ENCODE measurements around the gene DNAH14. TPM values are rescaled to one million over a fixed set of nuclear protein-coding genes. Genes with fewer than 3 reads are reported as not detected.
"Not testable (repeated sequence)": the region's sequence is repeated elsewhere in the genome, so short reads cannot be mapped to it uniquely, and the experiment has no call there.

Gene DNAH14
- total RNA-seq, 1 donor from 2014 or later, result 17.0 TPM

DNA sequence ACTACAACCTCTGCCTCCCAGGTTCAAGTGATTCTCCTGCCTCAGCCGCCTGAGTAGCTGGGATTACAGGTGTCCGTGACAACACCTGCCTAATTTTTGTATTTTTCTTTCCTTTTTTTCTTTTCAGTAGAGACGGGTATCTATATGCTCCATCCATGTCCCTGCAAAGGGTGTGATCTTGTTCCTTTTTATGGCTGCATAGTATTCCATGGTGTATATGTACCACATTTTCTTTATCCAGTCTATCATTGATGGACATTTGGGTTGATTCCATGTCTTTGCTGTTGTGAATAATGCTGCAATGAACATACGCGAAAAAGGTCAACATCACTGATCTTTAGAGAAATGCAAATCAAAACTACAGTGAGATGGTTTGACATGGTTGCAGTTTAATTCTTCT, 62.1 kb downstream of the DNAH14 start:
- DNase-seq (ENCODE audit: extremely low read depth, low read depth, low spot score), result not testable (repeated sequence)

DNA sequence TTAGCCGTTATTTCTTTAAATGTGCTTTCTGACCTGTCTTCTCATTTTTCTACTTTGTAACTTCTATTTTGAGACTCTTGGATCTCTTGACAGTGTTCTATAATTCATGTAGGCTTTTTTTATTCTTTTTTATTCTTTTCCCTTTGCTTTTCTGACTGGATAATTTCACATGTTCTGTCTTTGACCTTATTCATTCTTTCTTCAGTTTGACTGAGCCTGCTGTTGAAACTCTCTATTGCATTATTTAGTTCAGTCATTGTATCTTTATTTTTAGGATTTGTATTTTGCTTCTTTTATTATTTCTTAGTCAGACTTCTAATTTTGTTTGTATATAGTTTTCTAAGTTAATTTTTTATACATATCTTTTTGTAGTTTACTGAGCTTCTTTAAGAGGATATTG, 66.1 kb downstream of the DNAH14 start:
- no peak for DNase-seq (ENCODE audit: extremely low read depth, low read depth, low spot score)

DNA sequence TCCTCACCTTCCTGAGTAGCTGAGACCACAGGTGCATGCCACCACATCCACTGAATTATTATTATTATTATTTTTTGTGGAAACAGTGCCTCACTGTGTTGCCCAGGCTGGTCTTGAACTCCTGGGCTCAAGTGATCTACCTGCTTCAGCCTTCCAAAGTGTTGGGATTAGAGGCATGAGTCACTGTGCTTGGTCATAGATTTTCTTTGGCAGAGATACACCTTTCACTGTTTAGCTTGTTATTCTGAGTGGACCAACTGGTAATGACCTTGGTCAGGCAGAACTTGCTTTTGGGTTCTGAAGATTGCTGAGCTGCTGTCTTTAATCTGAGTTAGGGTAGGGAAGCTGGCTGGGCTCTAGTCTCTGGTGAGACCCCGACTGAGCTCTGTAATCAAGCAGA, 66.8 kb downstream of the DNAH14 start:
- no peak for DNase-seq (ENCODE audit: extremely low read depth, low read depth, low spot score)

DNA sequence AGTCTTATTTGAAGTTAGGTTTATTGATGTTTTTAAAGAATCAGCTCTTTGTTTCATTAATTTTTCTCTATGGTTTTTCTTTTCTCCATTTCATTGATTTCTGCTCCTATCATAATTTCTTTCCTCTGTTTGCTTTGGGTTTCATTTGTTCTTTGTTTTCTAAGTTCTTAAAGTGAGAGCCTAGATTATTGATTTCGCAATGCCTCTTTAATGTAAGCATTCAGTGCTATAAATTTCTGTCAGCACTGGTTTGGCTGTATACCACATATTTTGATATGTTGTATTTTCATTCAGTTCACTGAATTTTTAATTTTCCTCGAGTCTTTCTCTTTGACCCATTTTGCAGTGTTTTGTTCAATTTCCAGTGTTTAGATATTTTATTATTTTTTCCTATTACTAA, 68.7 kb downstream of the DNAH14 start:
- DNase-seq (ENCODE audit: extremely low read depth, low read depth, low spot score), result no peak

DNA sequence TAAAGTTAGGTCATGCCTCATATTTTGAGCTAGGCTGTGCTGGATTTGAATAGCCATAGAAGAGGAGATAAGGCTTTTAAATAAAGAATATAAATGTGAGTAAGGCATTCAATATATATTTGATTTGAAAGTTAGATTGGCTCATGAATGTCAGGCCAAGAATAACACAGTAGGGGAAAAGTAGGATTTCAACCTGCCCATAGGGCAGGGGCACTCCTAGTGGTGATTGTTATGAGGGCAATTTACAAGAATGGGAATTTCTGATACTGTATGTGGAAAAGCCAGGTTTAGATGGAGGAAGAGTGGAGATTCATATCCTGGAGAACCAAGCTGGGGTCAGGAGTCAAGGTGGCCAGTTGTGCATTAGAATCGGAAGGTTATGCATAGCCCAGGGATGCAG, 74.9 kb downstream of the DNAH14 start:
- no peak for DNase-seq (ENCODE audit: extremely low read depth, low read depth, low spot score)

DNA sequence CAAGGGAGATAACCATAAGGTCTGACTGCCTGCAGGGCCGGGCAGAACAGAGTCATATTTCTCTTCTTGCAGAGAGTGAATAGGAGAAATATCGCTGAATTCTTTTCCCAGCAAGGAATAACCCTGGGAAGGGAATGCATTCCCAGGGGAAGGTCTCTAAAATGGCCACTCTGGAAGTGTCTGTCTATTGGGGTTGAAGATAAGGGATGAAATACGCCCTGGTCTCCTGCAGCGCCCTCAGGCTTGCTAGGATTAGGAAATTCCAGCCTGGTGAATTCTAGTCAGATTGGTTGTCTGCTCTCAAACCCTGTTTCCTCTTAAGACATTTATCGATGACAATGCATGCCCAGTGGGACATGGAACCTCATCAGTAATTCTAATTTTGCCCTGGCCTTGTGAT, 76.9 kb downstream of the DNAH14 start:
- DNase-seq (ENCODE audit: extremely low read depth, low read depth, low spot score), result not testable (repeated sequence)

DNA sequence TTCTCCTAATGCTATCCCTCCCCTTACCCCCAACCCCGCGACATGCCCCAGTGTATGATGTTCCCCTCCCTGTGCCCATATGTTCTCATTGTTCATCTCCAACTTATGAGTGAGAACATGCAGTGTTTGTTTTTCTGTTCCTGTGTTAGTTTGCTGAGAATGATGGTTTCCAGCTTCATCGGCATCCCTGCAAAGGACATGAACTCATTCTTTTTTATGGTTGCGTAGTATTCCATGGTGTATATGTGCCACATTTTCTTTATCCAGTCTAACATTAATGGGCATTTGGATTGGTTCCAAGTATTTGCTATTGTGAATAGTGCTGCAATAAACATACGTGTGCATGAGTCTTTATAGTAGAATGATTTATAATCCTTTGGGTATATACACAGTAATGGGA, 78.6 kb downstream of the DNAH14 start:
- not testable (repeated sequence) for DNase-seq (ENCODE audit: extremely low read depth, low read depth, low spot score)

DNA sequence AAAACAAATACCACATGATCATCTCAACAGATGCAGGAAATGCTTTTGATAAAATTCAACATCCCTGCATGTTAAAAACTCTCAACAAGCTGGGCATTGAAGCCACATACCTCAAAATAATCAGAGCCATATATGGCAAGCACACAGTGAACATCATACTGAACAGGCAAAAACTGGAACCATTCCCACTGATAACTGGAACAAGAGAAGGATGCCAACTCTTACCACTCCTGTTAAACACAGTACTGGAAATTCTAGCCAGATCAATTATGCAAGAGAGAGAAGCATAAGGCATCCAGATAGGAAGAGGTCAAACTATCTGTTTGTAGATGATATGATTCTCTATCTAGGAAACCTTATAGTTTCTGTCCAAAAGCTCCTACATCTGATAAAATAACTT, 91.6 kb downstream of the DNAH14 start:
- DNase-seq (ENCODE audit: extremely low read depth, low read depth, low spot score), result no peak

DNA sequence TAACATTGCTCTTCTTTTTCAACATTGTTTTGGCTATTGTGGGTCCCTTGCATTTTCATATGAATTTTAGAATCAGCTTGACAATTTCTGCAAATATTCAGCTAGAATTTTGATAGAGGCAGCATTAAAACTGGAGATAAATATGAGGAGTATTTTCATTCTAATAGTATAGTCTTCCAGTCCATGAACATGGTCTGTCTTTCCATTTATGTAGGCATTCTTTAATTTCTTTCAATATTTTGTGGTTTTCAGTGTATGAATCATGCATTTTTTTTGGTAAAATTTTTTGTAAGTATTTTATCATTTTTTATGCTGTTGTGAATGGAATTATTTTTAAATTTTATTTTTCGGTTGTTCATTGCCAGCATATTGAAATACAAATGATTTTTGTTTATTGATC, 97.2 kb downstream of the DNAH14 start:
- DNase-seq (ENCODE audit: extremely low read depth, low read depth, low spot score), result no peak

DNA sequence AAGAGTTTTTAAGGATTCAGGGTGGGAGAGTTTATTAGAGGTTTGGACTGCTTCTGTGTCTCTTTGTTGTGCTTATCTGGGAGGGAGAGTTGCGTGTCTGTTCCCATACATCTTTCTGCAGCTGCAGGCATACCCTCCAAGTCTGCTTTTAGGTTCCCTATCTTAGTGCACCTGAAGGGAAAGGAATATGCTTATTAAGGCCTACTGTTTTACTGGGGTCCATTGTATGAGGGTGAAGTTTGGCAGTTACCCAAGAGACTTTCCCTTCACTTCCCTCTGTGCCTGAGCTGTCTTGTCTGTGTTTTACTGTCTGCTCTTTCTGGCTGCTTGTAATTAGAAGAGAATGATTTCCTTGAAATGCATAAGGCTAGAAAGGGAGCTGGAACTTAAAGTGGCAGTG, 107.0 kb downstream of the DNAH14 start:
- DNase-seq (ENCODE audit: extremely low read depth, low read depth, low spot score), result not testable (repeated sequence)

DNA sequence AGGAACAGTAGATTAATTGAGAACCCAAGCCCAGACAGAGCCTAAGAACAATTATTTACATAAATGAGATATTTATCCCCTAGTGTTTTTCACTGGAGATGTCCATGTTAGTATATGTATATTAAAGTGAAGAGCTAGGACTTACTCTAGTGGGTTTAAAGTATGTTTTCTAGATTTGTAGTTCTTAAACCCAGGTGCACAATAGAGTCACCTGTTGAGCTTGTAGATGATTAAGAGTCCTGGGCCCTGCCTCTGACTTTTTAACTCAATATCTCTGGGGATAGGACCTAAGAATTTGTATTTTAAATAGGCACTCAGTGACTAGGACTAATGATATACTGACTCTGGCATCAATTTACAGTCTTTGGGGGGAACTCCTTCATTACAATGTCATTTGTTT, 112.8 kb downstream of the DNAH14 start:
- no peak for DNase-seq (ENCODE audit: extremely low read depth, low read depth, low spot score)

DNA sequence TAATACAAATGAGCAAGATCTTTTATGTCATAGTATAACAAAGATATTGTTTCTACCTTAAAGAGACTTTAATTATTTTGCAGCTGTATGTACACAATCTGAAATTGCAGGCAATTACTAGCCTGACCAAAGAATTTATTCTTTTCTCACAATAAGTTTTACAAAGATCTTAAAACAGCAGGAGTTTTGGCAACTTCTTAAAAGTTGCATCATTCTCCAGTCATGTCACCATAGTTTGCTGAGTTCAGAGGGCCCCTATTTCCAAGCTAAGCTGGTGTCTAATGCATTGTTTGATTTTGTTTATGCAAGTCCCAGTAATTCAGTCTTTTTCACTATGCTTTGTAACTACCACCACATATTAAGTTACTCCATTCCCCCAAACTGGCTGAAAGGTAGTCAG, 114.8 kb downstream of the DNAH14 start:
- no peak for DNase-seq (ENCODE audit: extremely low read depth, low read depth, low spot score)

DNA sequence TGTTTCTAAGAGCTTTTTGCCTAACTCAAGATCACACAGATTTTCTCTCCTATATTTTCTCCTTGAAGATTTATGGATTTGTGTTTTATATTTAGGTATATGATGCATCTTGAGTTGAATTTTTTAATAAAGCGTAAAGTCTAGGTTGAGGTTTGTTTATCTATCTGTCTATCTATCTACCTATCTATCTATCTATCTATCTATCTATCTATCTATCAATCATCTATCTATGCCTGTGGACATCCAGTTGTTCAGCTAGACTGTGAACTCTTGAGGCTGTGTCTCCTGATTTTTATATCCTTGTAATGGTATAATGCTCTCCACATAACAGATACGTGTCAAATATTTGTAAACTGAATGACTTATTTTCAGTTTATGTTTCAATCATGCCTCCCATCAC, 120.1 kb downstream of the DNAH14 start:
- DNase-seq (ENCODE audit: extremely low read depth, low read depth, low spot score), result no peak

DNA sequence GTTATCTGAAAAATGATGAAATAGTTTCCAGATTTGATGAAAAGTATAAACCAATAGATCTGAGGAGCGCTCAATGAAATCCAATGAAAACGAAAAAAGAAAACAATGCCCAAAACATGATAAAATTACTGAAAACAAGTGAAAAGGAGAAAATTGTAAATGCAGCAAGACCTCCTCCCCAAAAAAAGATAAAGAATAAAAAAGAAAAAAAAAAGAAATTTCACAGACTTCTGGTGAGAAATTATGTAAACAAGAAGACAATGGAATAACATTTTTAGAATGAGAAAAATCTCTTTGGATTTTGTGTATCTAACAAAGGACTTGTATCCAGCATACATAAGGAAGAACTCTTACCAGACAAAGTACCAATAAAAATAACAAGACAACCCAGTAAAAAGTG, 134.2 kb downstream of the DNAH14 start:
- DNase-seq (ENCODE audit: extremely low read depth, low read depth, low spot score), result no peak

DNA sequence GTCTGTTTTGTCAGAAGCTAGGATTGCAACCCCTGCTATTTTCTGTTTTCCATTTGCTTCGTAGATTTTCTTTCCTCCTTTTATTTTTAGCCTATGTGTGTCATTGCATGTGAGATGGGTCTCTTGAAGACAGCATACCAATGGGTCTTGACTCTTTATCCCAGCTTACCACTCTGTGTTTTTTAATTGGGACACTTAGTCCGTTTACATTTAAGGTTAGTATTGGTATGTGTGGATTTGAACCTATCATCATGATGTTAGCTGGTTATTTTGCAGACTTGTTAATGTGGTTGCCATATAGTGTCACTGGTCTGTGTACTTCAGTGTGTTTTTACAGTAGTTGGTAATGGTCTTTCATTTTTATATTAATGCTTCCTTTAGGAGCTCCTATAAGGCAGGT, 141.5 kb downstream of the DNAH14 start:
- DNase-seq (ENCODE audit: extremely low read depth, low read depth, low spot score), result no peak

DNA sequence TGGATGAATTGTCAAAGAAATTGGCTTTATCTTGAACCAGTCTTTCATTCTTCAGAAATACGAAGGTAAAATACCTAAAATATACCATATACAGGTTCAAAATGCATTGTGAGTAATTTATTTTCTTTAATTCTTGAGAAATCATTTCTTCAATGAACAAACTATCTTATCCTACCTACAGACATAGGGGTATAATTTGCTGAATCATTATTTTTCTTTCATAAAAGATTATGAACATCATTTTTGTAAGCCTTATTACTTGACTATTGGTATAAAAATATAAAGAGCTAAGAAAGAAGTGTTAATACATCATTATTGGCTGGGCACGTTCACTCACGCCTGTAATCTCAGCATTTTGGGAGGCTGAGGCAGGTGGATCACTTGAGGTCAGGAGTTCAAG, 167.7 kb downstream of the DNAH14 start:
- no peak for DNase-seq (ENCODE audit: extremely low read depth, low read depth, low spot score)

DNA sequence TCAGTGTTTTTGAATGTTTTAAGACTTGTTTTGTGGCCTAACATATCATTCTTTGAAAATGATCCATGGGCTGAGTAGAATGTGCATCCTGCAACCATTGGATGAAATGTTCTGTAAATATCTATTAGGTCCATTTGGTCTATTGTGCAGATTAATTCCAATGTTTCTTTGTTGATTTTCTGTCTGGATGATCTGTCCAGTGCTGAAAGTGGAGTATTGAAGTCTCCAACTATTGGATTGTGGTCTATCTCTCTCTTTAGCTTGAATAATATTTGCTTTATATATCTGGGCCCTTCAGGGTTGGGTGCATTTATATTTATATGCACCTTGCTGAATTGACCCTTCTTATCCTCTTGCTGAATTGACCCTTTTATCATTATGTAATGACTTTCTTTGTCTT, 181.5 kb downstream of the DNAH14 start:
- no peak for DNase-seq (ENCODE audit: extremely low read depth, low read depth, low spot score)

DNA sequence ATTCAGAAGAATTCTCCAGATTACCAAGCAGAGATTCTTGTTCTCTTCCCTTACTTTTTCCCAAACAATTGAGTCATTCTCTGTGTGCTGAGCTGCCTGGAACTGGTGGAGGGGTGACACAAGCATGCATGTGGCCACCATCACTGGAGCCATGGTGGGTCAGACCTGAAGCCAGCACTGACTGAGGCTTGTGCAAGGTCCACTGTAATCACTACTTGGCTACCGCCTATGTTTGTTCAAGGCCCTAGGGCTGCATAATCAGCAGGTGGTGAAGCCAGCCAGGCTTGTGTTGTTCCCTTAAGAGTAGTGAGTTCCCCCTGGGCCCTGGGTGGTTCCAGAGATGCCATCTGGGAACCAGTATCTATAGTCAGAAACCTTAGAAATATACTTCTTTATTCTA, 183.8 kb downstream of the DNAH14 start:
- DNase-seq (ENCODE audit: extremely low read depth, low read depth, low spot score), result no peak

DNA sequence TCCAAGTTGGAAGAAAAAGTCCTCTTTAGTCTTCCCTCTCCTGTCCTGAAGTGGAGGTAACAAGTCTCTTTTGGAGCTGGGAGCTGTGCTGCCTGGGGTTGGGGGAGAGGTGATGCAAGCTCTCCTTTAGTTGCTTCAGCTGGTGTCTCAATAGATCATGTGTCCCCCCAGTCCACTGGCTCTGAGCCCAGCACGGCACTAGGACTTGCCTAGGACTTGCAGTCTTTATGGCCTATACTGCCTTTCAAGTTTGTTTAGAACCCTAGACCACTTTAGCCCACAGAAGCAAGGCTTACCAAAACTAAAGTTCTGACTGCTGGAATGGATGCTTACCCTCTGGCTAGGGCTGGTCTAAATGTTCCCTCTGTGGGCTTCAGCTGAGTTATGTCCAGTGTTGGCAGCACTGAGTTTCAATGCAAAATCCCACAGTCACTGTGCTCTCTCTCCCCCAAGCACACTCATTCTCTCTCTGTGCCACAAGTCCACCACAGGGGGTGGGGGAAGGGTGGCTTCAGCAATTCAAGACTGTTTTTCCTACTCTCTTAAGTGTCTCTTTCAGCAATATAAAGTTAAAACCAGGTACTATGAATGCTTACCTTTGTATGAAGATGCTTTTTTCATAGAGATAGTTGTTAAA, 185.0 kb downstream of the DNAH14 start:
- no peak for DNase-seq (ENCODE audit: extremely low read depth, low read depth, low spot score)

DNA sequence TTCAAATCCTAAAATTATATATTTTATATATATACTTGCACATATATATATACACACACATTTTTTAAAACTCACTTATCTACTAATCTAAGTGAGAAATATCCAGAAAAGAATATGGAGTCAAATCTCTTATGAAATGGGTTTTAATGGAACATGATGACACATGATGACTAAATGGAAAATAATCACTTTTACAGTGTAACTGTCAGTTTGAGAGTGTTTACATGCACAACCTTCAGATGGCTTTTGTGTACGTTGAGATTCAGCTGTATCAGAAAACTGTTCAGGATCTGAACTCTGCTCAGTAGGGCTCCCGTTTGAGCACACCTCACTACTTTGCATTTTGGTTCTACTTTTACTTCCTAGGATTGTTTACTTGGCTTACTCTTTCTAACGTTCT, 189.8 kb downstream of the DNAH14 start:
- DNase-seq (ENCODE audit: extremely low read depth, low read depth, low spot score), result no peak

DNA sequence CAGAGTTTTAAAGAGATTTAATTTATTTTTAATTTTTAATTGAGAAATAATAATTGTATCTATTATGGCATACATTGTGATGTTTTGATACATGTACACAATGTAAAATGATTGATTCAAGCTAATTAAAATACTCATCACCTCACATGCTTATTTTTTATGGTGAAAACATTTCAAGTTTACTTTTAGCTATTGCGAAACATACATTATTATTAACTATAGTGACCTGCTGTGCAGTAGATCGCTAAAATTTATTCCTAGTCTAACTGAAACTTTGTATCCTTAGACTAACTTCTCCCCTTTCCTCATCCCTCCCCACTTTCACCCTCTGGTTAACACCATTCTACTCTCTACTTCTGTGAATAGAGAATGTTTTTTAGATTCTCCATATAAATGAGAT, 191.6 kb downstream of the DNAH14 start:
- DNase-seq (ENCODE audit: extremely low read depth, low read depth, low spot score), result no peak

DNA sequence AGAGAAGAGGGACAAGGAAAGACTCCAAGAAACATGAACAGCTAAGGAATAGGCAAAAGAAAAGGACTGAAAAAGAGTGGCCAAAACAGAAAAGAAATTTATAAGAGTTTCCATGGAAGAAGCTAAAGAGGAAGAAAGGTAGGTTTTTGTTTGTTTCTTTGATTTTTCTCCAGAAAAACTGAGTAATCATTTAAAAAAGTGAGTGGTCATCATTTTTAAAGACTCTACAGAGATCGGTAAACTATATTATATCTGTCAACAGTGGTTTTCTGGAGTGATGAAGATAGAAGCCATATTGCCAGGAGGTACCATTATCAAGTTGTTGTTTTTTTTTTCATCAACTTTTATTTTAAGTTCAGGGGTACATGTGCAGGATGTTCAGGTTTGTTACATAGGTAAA, 202.4 kb downstream of the DNAH14 start:
- DNase-seq (ENCODE audit: extremely low read depth, low read depth, low spot score), result no peak

DNA sequence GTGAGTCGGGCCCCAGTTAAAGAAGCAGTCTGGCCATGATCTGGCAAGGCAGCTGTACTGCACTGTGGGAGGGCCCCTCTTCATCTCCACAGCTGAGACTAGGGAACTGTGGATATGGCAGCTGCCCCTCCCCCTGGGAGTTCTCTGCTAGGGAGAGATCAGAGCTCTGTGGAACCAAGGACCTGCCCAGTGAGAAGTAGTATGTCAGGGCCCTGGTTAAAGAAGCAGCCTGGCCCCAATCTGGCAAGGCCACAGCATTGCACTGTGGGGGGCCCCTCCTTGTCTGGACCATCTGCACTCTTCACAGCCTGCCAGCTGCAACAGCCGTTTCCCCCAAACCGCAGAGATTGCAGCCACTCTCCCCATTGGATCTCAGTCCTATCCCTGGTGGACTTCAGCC, 208.5 kb downstream of the DNAH14 start:
- no peak for DNase-seq (ENCODE audit: extremely low read depth, low read depth, low spot score)

All from glomerular endothelial cell (primary cell).